Parathyroid adenoma (tissue), 2 donors: ENCODE results near the gene CCL13.

Experiments used
- H2AFZ ChIP-seq: fragments of 300-600 bp; sonication (generic); one replicate; pipeline ENCODE4 v1.7.0; 2017; ENCODE audit warnings: antibody characterized with exemption, mild to moderate bottlenecking
- H3K27ac ChIP-seq: fragments of 300-600 bp; sonication (generic); one replicate; pipeline ENCODE4 v1.7.0; 2017
- H3K27me3 ChIP-seq: fragments of 300-600 bp; sonication (generic); one replicate; pipeline ENCODE4 v1.7.0; 2017; ENCODE audit warnings: low read length; ENCODE audit not compliant: control insufficient read depth, insufficient read depth
- H3K36me3 ChIP-seq: fragments of 300-600 bp; sonication (generic); one replicate; pipeline ENCODE4 v1.7.0; 2017; ENCODE audit warnings: low read length; ENCODE audit not compliant: control insufficient read depth, insufficient read depth
- H3K4me1 ChIP-seq: fragments of 300-600 bp; sonication (generic); one replicate; pipeline ENCODE4 v1.7.0; 2017; ENCODE audit warnings: control low read depth
- H3K4me2 ChIP-seq: fragments of 300-600 bp; sonication (generic); one replicate; pipeline ENCODE4 v1.7.0; 2017; ENCODE audit warnings: low read length
- H3K4me3 ChIP-seq: fragments of 300-600 bp; sonication (generic); one replicate; pipeline ENCODE4 v1.7.0; 2017; ENCODE audit warnings: low read depth, low read length
- H3K79me2 ChIP-seq: fragments of 300-600 bp; sonication (generic); one replicate; pipeline ENCODE4 v1.7.0; 2017; ENCODE audit warnings: control low read depth
- H3K9ac ChIP-seq: fragments of 300-600 bp; sonication (generic); one replicate; pipeline ENCODE4 v1.7.0; 2017; ENCODE audit warnings: mild to moderate bottlenecking
- H3K9me3 ChIP-seq: fragments of 300-600 bp; sonication (generic); one replicate; pipeline ENCODE4 v1.7.0; 2017; ENCODE audit warnings: low read length; ENCODE audit not compliant: control insufficient read depth
- CTCF ChIP-seq: fragments of 300-600 bp; sonication (generic); IDR thresholded peaks from one replicate; pipeline ENCODE4 v1.7.0; 2017; ENCODE audit warnings: antibody characterized with exemption, mild to moderate bottlenecking
- donor health status: primary hyperparathyroidism.

The CCL13 gene

GRCh38 chr17:34351096-34351495 lies 5.2 kb upstream of the CCL13 start:
- Histone ChIP-seq H3K36me3 (no peaks in the 10 kb centered on the region), H3K79me2 (no peaks in the 10 kb centered on the region), H2AFZ (no peak overlapping the region), H3K9ac (no peak overlapping the region), H3K4me3 (no peak overlapping the region), H3K27ac (no peak overlapping the region), H3K4me2 (no peak overlapping the region), H3K9me3 (no peaks in the 10 kb centered on the region), H3K4me1 (no peaks in the 10 kb centered on the region), H3K27me3 (no peaks in the 10 kb centered on the region)
- TF ChIP-seq CTCF = no peak

- Histone ChIP-seq H3K79me2 (no peaks in the 10 kb centered on the region), H3K9ac (no peak overlapping the region), H3K4me3 (no peak overlapping the region), H3K4me2 (no peak overlapping the region), H3K27me3 (no peaks in the 10 kb centered on the region), H3K9me3 (no peaks in the 10 kb centered on the region), H2AFZ (no peak overlapping the region), H3K27ac (no peak overlapping the region), H3K36me3 (no peaks in the 10 kb centered on the region), H3K4me1 (no peaks in the 10 kb centered on the region)
- no peak for TF ChIP-seq CTCF
Observed at GRCh38 chr17:34352191-34352590, 4.1 kb upstream of the CCL13 start.

- TF ChIP-seq CTCF = no peak
- H3K4me2 ChIP-seq = no peak overlapping the region
- no peaks in the 10 kb centered on the region for H3K36me3 ChIP-seq
- no peak overlapping the region for H2AFZ ChIP-seq
- H3K4me3 ChIP-seq = no peak overlapping the region
- H3K27ac ChIP-seq = no peak overlapping the region
- H3K9ac ChIP-seq = no peak overlapping the region
- no peaks in the 10 kb centered on the region for H3K27me3 ChIP-seq
- no peaks in the 10 kb centered on the region for H3K9me3 ChIP-seq
- no peaks in the 10 kb centered on the region for H3K4me1 ChIP-seq
- H3K79me2 ChIP-seq = no peaks in the 10 kb centered on the region
Observed at GRCh38 chr17:34354637-34355036, 1.6 kb upstream of the CCL13 start.

GRCh38 chr17:34357398-34357797 lies 1.1 kb downstream of the CCL13 start:
- H3K36me3 ChIP-seq = no peaks in the 10 kb centered on the region
- no peaks in the 10 kb centered on the region for H3K79me2 ChIP-seq
- no peak overlapping the region for H3K4me3 ChIP-seq
- H3K27ac ChIP-seq = no peak overlapping the region
- no peak overlapping the region for H2AFZ ChIP-seq
- H3K27me3 ChIP-seq = no peaks in the 10 kb centered on the region
- no peaks in the 10 kb centered on the region for H3K4me1 ChIP-seq
- no peak overlapping the region for H3K4me2 ChIP-seq
- no peak overlapping the region for H3K9ac ChIP-seq
- no peaks in the 10 kb centered on the region for H3K9me3 ChIP-seq
- no peak for TF ChIP-seq CTCF

- Histone ChIP-seq H3K9me3 (no peaks in the 10 kb centered on the region), H3K79me2 (no peaks in the 10 kb centered on the region), H3K36me3 (no peaks in the 10 kb centered on the region), H2AFZ (no peak overlapping the region), H3K4me2 (no peak overlapping the region), H3K4me1 (no peaks in the 10 kb centered on the region), H3K9ac (no peak overlapping the region), H3K27me3 (no peaks in the 10 kb centered on the region), H3K4me3 (no peak overlapping the region), H3K27ac (no peak overlapping the region)
- no peak for TF ChIP-seq CTCF
Observed at GRCh38 chr17:34358631-34359030, 2.4 kb downstream of the CCL13 start.
